H1 (cell line): ENCODE data around the gene SPATA25. TPM values are rescaled to one million over a fixed set of nuclear protein-coding genes. Genes with fewer than 3 reads are reported as not detected.

Experiments
- CTCF ChIA-PET: fragments of 300-600 bp; sonication (Branson Sonifier 250); formaldehyde crosslinking; loops from one replicate; lab custom pipeline; 2021; ENCODE audit not compliant: partially characterized antibody; lab: Charles Lee
- POLR2A ChIA-PET: fragments of 300-600 bp; sonication (Branson Sonifier 250); formaldehyde crosslinking; loops from one replicate; lab custom pipeline; 2021; ENCODE audit warnings: inconsistent platforms; ENCODE audit not compliant: partially characterized antibody; lab: Charles Lee
- DNase-seq, 2 experiments: peaks; one replicate each; pipeline versions ENCODE4 v3.0.0 to v3.0.0-alpha.2; 2010 to 2022; ENCODE audit warnings: low spot score in 2 of 2, low read depth in 1 of 2, mixed read lengths in 1 of 2
- FAIRE-seq: peaks from 2 replicates; lab custom pipeline; 2011; peaks lifted over from hg19 to GRCh38; lab: Jason Lieb, UNC
- H2AFZ ChIP-seq: 2 replicates; pipeline ENCODE4 v1.8.1; 2012; ENCODE audit warnings: low read length, inconsistent platforms
- H2AK5ac ChIP-seq: 2 replicates; pipeline ENCODE4 v1.6.1; 2013; ENCODE audit warnings: low read depth, low read length
- H2BK120ac ChIP-seq: replicated peaks from 2 replicates; pipeline ENCODE3; 2013; ENCODE audit warnings: low read depth, low read length, inconsistent platforms
- H2BK12ac ChIP-seq: 2 replicates; pipeline ENCODE4 v1.6.1; 2013; ENCODE audit warnings: low read depth, low read length
- H2BK15ac ChIP-seq: 2 replicates; pipeline ENCODE4 v1.6.1; 2013; ENCODE audit warnings: low read length
- H2BK20ac ChIP-seq: 2 replicates; pipeline ENCODE4 v1.6.1; 2013; ENCODE audit warnings: low read length
- H2BK5ac ChIP-seq: 2 replicates; pipeline ENCODE4 v1.6.1; 2013; ENCODE audit warnings: low read depth, low read length
- H3K14ac ChIP-seq: 2 replicates; pipeline ENCODE4 v1.6.1; 2013; ENCODE audit warnings: inconsistent platforms; ENCODE audit not compliant: insufficient read length
- H3K18ac ChIP-seq: 2 replicates; pipeline ENCODE4 v1.6.1; 2013; ENCODE audit warnings: low read length; ENCODE audit errors: extremely low read depth
- H3K23ac ChIP-seq: 2 replicates; pipeline ENCODE4 v1.6.1; 2013; ENCODE audit warnings: inconsistent platforms; ENCODE audit not compliant: insufficient read length
- H3K23me2 ChIP-seq: 2 replicates; pipeline ENCODE4 v1.6.1; 2013; ENCODE audit warnings: low read depth, low read length
- H3K27ac ChIP-seq: 2 replicates; pipeline ENCODE4 v1.6.1; 2011; ENCODE audit warnings: low read depth, low read length, inconsistent platforms
- H3K27me3 ChIP-seq, 4 experiments: replicated peaks in 1 of 4; 1 replicate in 1 of 4; 2 replicates in 3 of 4; pipeline versions ENCODE4 v1.6.1 to v1.8.1; 2011 to 2013; ENCODE audit warnings: low read length in 3 of 4, mild to moderate bottlenecking in 3 of 4, inconsistent platforms in 2 of 4, mixed read lengths in 2 of 4, moderate library complexity in 1 of 4; ENCODE audit not compliant: control insufficient read depth in 3 of 4, insufficient read depth in 3 of 4; ENCODE audit errors: extremely low read depth in 1 of 4
- H3K36me3 ChIP-seq, 4 experiments: 2 replicates each; pipeline versions ENCODE4 v1.6.1 to v1.8.1; 2011 to 2013; ENCODE audit warnings: mild to moderate bottlenecking in 4 of 4, low read length in 3 of 4, moderate library complexity in 2 of 4, control low read depth in 1 of 4, inconsistent platforms in 1 of 4; ENCODE audit not compliant: insufficient read depth in 4 of 4, control insufficient read depth in 2 of 4
- H3K4ac ChIP-seq: replicated peaks from 2 replicates; pipeline ENCODE3; 2013; ENCODE audit warnings: low read length, low read depth, mixed read lengths, inconsistent platforms; ENCODE audit not compliant: insufficient read length
- H3K4me1 ChIP-seq, 4 experiments: replicated peaks in 1 of 4; 1 replicate in 1 of 4; 2 replicates in 3 of 4; pipeline versions ENCODE4 v1.6.1 to v1.8.1; 2011 to 2013; ENCODE audit warnings: low read length in 3 of 4, inconsistent platforms in 2 of 4, mixed read lengths in 1 of 4; ENCODE audit not compliant: insufficient read depth in 4 of 4, control insufficient read depth in 3 of 4
- H3K4me2 ChIP-seq, 2 experiments: 2 replicates each; pipeline versions ENCODE4 v1.6.1 to v1.8.1; 2011 to 2013; ENCODE audit warnings: low read depth in 2 of 2, low read length in 2 of 2, control low read depth in 1 of 2, inconsistent platforms in 1 of 2, mild to moderate bottlenecking in 1 of 2; ENCODE audit not compliant: insufficient read depth in 1 of 2
- H3K4me3 ChIP-seq, 4 experiments: fragments of 200-600, 300-600 bp in 1 of 4; sonication (generic), shearing (Covaris generic), sonication (Bioruptor Twin) in 1 of 4; 2 replicates each; pipeline versions ENCODE4 v1.5.1 to v1.8.1; 2011 to 2016; ENCODE audit warnings: low read length in 4 of 4, low read depth in 3 of 4, control low read depth in 2 of 4, inconsistent platforms in 2 of 4, mild to moderate bottlenecking in 2 of 4, mixed read lengths in 1 of 4, moderate library complexity in 1 of 4; ENCODE audit not compliant: insufficient read depth in 2 of 4; ENCODE audit errors: extremely low read depth in 1 of 4
- H3K56ac ChIP-seq: replicated peaks from 2 replicates; pipeline ENCODE3; 2013; ENCODE audit warnings: low read depth, mild to moderate bottlenecking, mixed read lengths, low read length, inconsistent platforms; ENCODE audit not compliant: insufficient read length
- H3K79me1 ChIP-seq: 2 replicates; pipeline ENCODE4 v1.6.1; 2013; ENCODE audit warnings: low read depth, low read length, control low read depth
- H3K79me2 ChIP-seq, 2 experiments: 2 replicates each; pipeline versions ENCODE4 v1.6.1 to v1.8.1; 2012 to 2013; ENCODE audit warnings: low read length in 2 of 2, mild to moderate bottlenecking in 2 of 2, inconsistent platforms in 1 of 2; ENCODE audit not compliant: insufficient read depth in 2 of 2, control insufficient read depth in 1 of 2
- H3K9ac ChIP-seq, 4 experiments: replicated peaks in 1 of 4; 1 replicate in 1 of 4; 2 replicates in 3 of 4; pipeline versions ENCODE4 v1.6.1 to v1.8.1; 2011 to 2013; ENCODE audit warnings: low read depth in 3 of 4, low read length in 3 of 4, control low read depth in 2 of 4, mild to moderate bottlenecking in 2 of 4, moderate library complexity in 2 of 4, inconsistent platforms in 1 of 4; ENCODE audit errors: extremely low read depth in 1 of 4
- H3K9me3 ChIP-seq, 2 experiments: 2 replicates each; pipeline versions ENCODE4 v1.6.1 to v1.8.1; 2012 to 2013; ENCODE audit warnings: mild to moderate bottlenecking in 2 of 2, moderate library complexity in 2 of 2, control low read depth in 1 of 2, inconsistent platforms in 1 of 2, low read depth in 1 of 2, low read length in 1 of 2, mixed read lengths in 1 of 2; ENCODE audit not compliant: insufficient read depth in 2 of 2
- H4K20me1 ChIP-seq, 2 experiments: replicated peaks in 1 of 2; 2 replicates each; pipeline versions ENCODE3 to v1.8.1; 2011 to 2013; ENCODE audit warnings: inconsistent platforms in 2 of 2, low read length in 2 of 2, mild to moderate bottlenecking in 1 of 2; ENCODE audit not compliant: insufficient read depth in 2 of 2, control insufficient read depth in 1 of 2
- H4K5ac ChIP-seq: 2 replicates; pipeline ENCODE4 v1.6.1; 2013; ENCODE audit warnings: low read length, low read depth, mixed read lengths, inconsistent platforms; ENCODE audit not compliant: insufficient read length
- H4K8ac ChIP-seq: 2 replicates; pipeline ENCODE4 v1.8.0; 2013; ENCODE audit warnings: mild to moderate bottlenecking, moderate library complexity, low read length, inconsistent platforms; ENCODE audit not compliant: insufficient read depth; ENCODE audit errors: extremely low read depth
- H4K91ac ChIP-seq: replicated peaks from 2 replicates; pipeline ENCODE3; 2013; ENCODE audit warnings: low read length, mixed read lengths, inconsistent platforms; ENCODE audit not compliant: insufficient read length
- NRF1 ChIP-seq: IDR thresholded peaks from 2 replicates; pipeline ENCODE4 v1.6.1; 2011; ENCODE audit warnings: mild to moderate bottlenecking, low read depth, low read length, improper control_type of control experiment
- POLR2A ChIP-seq, 2 experiments: IDR thresholded peaks; 1 replicate in 1 of 2; 2 replicates in 1 of 2; pipeline ENCODE4 v1.6.1; 2011; ENCODE audit warnings: low read depth in 2 of 2, low read length in 2 of 2, mild to moderate bottlenecking in 2 of 2; ENCODE audit errors: control extremely low read depth in 1 of 2
- POLR2AphosphoS5 ChIP-seq: IDR thresholded peaks from 2 replicates; pipeline ENCODE4 v1.6.1; 2011; ENCODE audit warnings: low read depth, low read length
- RBBP5 ChIP-seq: IDR thresholded peaks from 2 replicates; pipeline ENCODE4 v1.7.1; 2012; ENCODE audit warnings: low read depth, mild to moderate bottlenecking, inconsistent platforms, low read length, moderate library complexity, borderline replicate concordance
- SP1 ChIP-seq: IDR thresholded peaks from 2 replicates; pipeline ENCODE4 v1.6.1; 2011; ENCODE audit warnings: low read depth, low read length
- TAF7 ChIP-seq: optimal IDR thresholded peaks from 2 replicates; pipeline ENCODE3; 2011; ENCODE audit warnings: low read depth, mild to moderate bottlenecking, inconsistent platforms, low read length, moderate library complexity, borderline replicate concordance
- YY1 ChIP-seq: IDR thresholded peaks from 2 replicates; pipeline ENCODE4 v1.6.1; 2011; ENCODE audit warnings: low read depth, mild to moderate bottlenecking, low read length
- WGBS, 2 experiments: shearing (Covaris generic) in 1 of 2; methylation state at CpG; one replicate each; pipeline versions ENCODE4 v1.1.6 to v1.1.7; 2013 to 2015; ENCODE audit warnings: low lambda C conversion rate in 2 of 2, mixed read lengths in 2 of 2, inconsistent platforms in 1 of 2, low coverage in 1 of 2, missing lambda C conversion rate in 1 of 2; ENCODE audit not compliant: insufficient replicate concordance in 2 of 2, insufficient coverage in 1 of 2, insufficient read length in 1 of 2; ENCODE audit errors: extremely low coverage in 1 of 2, missing lambda C conversion rate in 1 of 2; 5-methylcytosine and 5-hydroxymethylcytosine counted together
- polyA plus RNA-seq, 7 experiments: library from polyadenylated mRNA; depleted of rRNA in 3 of 7; stranded (reverse) in 5 of 7; unstranded in 2 of 7; fragments of >200 nt in 5 of 7; fragments of 200-250 nt in 2 of 7; gene quantifications; 1 replicate in 5 of 7; 2 replicates in 1 of 7; 4 replicates in 1 of 7; pipeline versions ENCODE4 v1.2.1 to v1.2.3, GENCODE V29; 2011 to 2013; ENCODE audit warnings: missing spikeins in 2 of 7, mixed read lengths in 2 of 7
- total RNA-seq: library from RNA; stranded (reverse); fragmentation: NEBNext Ultra II Directional; extraction: Animal tissue kit (Norgen Biotek cat#: 25700); gene quantifications from 2 replicates; pipeline ENCODE4 v1.2.1, GENCODE V29; 2021

SPATA25 gene
- total and polyA plus RNA-seq, 2 of the 8 experiments (the other 6 are each of a cell fraction or from before 2014, with no cell fraction given), result 2.0 to 3.0 TPM

DNA sequence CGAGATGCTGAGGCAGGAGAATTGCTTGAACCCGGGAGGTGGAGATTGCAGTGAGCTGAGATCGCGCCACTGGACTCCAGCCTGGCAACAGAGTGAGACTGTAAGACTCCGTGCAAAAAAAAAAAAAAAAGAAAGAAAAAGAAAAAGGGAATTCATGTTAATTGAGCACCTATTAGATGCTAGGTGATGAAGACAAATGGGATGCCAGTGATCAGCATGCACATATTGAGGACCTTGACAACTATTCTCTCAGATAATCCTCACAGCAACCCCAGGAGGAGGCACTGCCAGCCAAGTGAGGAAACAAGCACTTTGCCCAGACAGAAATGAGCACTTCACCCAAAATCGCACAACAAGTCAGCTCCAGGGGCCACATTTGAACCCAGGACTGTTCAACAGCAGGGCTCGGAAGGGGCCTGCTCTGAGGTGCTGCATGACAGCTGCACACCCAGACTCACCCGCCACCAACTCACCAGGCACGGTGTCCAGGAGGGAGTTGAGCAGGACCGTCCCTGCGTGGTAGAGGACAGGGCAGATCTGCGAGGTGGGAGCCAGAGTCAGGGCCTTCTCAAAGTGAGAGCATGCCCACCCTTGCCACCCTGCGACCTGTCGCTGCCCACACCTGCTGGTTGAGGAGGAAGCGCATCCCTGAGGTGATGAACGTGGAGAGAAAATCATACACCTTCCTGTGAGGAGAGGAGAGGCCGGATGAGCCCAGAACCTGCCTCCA is 20.0 kb upstream of the SPATA25 start:
- peaks cover 9 to 48% (median 37%) of the 10 kb centered on the region in 4 experiments for H3K36me3 ChIP-seq
- H4K91ac ChIP-seq, result no peak overlapping the region
- H3K9me3 ChIP-seq, result no peaks in the 10 kb centered on the region
- H3K4me1 ChIP-seq, result peaks cover 0 to 2% (median 0%) of the 10 kb centered on the region in 4 experiments; a peak in 3 of 7 replicates
- H3K14ac ChIP-seq, result no peak overlapping the region
- H4K8ac ChIP-seq, result no peak overlapping the region
- H4K20me1 ChIP-seq, result peaks cover 2 to 12% of the 10 kb centered on the region in 2 experiments
- TF ChIP-seq RBBP5, result no peak
- 0 out of 3 replicates have a peak, but pooled peaks of 1 of the 2 experiments have one; percentile 46 for TF ChIP-seq POLR2A (IDR thresholded peaks at IDR 0.05; ENCODE audit: control extremely low read depth in 1 of 2, low read depth in 2 of 2, low read length in 2 of 2)
- TF ChIP-seq YY1, result no peak
- TF ChIP-seq NRF1, result no peak
- TF ChIP-seq SP1, result no peak
- 0 out of 2 replicates have a peak, but pooled peaks have one; percentile 21 for TF ChIP-seq POLR2AphosphoS5
- TF ChIP-seq TAF7, result no peak
- no peak overlapping the region for H2AK5ac ChIP-seq
- no peak overlapping the region for H3K4me3 ChIP-seq
- H3K27me3 ChIP-seq, result no peaks in the 10 kb centered on the region
- no peak overlapping the region for H4K5ac ChIP-seq
- H2BK15ac ChIP-seq, result no peak overlapping the region
- FAIRE-seq (no peak), DNase-seq (no peak)
- H3K4ac ChIP-seq, result no peak overlapping the region
- H2BK20ac ChIP-seq, result no peak overlapping the region
- 0 out of 4 replicates have a peak, but pooled peaks cover 0 to 3% of the 10 kb centered on the region in 2 experiments for H3K79me2 ChIP-seq
- no peak overlapping the region for H2BK5ac ChIP-seq
- WGBS, 2 experiments, result 92% methylated on average over 14 of the region's 17 CpGs; no CpG with 5 or more reads in 1 of the 2 experiments
- no peak overlapping the region for H3K4me2 ChIP-seq
- H3K79me1 ChIP-seq, result no peaks in the 10 kb centered on the region; the same call in 1 of the 2 replicates
- H3K9ac ChIP-seq, result no peak overlapping the region
- H2BK12ac ChIP-seq, result no peak overlapping the region
- ChIA-PET CTCF (interaction anchor here (2.0 kb wide), 1 partner anchor 17 kb away, joined by 6 read pairs; no protein-coding TSS in a partner anchor), POLR2A (interaction anchor here (0.9 to 9.2 kb wide), 10 partner anchors 8 to 66 kb away, joined by 3 to 172 read pairs (median 4); partner anchors contain the start of genes CTSA, NEURL2 and PCIF1)
- H3K56ac ChIP-seq, result no peak overlapping the region
- no peak overlapping the region for H3K27ac ChIP-seq
- H2AFZ ChIP-seq, result no peak overlapping the region
- H3K23me2 ChIP-seq, result peaks cover 11% of the 10 kb centered on the region; the same call in 1 of the 2 replicates
- no peak overlapping the region for H2BK120ac ChIP-seq
- H3K23ac ChIP-seq, result no peak overlapping the region
- no peak overlapping the region for H3K18ac ChIP-seq
